ENCODE measurements around the gene FAM107B. TPM values are rescaled to one million over a fixed set of nuclear protein-coding genes. Genes with fewer than 3 reads are reported as not detected.

FAM107B gene
- total and polyA plus RNA-seq, 2 experiments from 2014 or later, result 11.0 to 17.6 TPM

DNA sequence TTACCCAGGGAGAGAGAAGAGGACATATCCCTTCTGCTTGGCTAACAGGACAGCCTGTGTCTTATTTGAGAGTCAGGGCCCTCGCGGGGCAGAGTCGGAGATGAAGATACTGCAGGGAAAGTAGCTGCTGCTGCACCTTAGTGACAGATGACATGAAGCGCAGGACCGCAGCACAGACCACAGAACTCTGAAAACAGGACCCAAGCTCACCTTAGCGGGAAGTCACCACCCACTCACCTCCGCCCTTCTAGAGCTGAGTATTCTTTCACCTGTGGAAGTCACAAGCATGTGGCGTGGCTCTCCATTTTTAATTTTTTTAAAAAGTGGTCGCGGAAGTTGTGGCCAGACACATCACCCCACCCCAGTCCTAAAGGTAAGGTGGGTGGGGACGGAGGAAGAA lies 191.4 kb downstream of the FAM107B start (continued):
- TF ChIP-seq, protein P1, sequence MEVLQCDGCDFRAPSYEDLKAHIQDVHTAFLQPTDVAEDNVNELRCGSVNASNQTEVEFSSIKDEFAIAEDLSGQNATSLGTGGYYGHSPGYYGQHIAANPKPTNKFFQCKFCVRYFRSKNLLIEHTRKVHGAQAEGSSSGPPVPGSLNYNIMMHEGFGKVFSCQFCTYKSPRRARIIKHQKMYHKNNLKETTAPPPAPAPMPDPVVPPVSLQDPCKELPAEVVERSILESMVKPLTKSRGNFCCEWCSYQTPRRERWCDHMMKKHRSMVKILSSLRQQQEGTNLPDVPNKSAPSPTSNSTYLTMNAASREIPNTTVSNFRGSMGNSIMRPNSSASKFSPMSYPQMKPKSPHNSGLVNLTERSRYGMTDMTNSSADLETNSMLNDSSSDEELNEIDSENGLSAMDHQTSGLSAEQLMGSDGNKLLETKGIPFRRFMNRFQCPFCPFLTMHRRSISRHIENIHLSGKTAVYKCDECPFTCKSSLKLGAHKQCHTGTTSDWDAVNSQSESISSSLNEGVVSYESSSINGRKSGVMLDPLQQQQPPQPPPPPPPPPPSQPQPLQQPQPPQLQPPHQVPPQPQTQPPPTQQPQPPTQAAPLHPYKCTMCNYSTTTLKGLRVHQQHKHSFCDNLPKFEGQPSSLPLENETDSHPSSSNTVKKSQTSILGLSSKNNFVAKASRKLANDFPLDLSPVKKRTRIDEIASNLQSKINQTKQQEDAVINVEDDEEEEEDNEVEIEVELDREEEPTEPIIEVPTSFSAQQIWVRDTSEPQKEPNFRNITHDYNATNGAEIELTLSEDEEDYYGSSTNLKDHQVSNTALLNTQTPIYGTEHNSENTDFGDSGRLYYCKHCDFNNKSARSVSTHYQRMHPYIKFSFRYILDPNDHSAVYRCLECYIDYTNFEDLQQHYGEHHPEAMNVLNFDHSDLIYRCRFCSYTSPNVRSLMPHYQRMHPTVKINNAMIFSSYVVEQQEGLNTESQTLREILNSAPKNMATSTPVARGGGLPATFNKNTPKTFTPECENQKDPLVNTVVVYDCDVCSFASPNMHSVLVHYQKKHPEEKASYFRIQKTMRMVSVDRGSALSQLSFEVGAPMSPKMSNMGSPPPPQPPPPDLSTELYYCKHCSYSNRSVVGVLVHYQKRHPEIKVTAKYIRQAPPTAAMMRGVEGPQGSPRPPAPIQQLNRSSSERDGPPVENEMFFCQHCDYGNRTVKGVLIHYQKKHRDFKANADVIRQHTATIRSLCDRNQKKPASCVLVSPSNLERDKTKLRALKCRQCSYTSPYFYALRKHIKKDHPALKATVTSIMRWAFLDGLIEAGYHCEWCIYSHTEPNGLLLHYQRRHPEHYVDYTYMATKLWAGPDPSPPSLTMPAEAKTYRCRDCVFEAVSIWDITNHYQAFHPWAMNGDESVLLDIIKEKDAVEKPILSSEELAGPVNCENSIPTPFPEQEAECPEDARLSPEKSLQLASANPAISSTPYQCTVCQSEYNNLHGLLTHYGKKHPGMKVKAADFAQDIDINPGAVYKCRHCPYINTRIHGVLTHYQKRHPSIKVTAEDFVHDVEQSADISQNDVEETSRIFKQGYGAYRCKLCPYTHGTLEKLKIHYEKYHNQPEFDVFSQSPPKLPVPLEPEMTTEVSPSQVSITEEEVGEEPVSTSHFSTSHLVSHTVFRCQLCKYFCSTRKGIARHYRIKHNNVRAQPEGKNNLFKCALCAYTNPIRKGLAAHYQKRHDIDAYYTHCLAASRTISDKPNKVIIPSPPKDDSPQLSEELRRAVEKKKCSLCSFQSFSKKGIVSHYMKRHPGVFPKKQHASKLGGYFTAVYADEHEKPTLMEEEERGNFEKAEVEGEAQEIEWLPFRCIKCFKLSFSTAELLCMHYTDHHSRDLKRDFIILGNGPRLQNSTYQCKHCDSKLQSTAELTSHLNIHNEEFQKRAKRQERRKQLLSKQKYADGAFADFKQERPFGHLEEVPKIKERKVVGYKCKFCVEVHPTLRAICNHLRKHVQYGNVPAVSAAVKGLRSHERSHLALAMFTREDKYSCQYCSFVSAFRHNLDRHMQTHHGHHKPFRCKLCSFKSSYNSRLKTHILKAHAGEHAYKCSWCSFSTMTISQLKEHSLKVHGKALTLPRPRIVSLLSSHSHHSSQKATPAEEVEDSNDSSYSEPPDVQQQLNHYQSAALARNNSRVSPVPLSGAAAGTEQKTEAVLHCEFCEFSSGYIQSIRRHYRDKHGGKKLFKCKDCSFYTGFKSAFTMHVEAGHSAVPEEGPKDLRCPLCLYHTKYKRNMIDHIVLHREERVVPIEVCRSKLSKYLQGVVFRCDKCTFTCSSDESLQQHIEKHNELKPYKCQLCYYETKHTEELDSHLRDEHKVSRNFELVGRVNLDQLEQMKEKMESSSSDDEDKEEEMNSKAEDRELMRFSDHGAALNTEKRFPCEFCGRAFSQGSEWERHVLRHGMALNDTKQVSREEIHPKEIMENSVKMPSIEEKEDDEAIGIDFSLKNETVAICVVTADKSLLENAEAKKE (CRISPR knock-in tag; IDR thresholded peaks at IDR 0.05), result no peak
- TF ChIP-seq STAT1 (IDR thresholded peaks at IDR 0.05; ENCODE audit: unreplicated experiment) (no peak), ZNF114 (CRISPR knock-in tag; IDR thresholded peaks at IDR 0.05) (no peak), CREB1 (CRISPR knock-in tag; IDR thresholded peaks at IDR 0.05; ENCODE audit: low read depth) (no peak), EZH2phosphoT487 (IDR thresholded peaks at IDR 0.05; ENCODE audit: unreplicated experiment) (no peak)
- TF ChIP-seq, protein P2, sequence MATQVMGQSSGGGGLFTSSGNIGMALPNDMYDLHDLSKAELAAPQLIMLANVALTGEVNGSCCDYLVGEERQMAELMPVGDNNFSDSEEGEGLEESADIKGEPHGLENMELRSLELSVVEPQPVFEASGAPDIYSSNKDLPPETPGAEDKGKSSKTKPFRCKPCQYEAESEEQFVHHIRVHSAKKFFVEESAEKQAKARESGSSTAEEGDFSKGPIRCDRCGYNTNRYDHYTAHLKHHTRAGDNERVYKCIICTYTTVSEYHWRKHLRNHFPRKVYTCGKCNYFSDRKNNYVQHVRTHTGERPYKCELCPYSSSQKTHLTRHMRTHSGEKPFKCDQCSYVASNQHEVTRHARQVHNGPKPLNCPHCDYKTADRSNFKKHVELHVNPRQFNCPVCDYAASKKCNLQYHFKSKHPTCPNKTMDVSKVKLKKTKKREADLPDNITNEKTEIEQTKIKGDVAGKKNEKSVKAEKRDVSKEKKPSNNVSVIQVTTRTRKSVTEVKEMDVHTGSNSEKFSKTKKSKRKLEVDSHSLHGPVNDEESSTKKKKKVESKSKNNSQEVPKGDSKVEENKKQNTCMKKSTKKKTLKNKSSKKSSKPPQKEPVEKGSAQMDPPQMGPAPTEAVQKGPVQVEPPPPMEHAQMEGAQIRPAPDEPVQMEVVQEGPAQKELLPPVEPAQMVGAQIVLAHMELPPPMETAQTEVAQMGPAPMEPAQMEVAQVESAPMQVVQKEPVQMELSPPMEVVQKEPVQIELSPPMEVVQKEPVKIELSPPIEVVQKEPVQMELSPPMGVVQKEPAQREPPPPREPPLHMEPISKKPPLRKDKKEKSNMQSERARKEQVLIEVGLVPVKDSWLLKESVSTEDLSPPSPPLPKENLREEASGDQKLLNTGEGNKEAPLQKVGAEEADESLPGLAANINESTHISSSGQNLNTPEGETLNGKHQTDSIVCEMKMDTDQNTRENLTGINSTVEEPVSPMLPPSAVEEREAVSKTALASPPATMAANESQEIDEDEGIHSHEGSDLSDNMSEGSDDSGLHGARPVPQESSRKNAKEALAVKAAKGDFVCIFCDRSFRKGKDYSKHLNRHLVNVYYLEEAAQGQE (IDR thresholded peaks at IDR 0.05; ENCODE audit: unreplicated experiment), result no peak

Data from GM23338 (cell line).